ENCODE results near the gene ADCYAP1R1.

Gene ADCYAP1R1

GRCh38 chr7:31066516-31067130, 14.5 kb downstream of the ADCYAP1R1 start:
- TF ChIP-seq, protein P1, sequence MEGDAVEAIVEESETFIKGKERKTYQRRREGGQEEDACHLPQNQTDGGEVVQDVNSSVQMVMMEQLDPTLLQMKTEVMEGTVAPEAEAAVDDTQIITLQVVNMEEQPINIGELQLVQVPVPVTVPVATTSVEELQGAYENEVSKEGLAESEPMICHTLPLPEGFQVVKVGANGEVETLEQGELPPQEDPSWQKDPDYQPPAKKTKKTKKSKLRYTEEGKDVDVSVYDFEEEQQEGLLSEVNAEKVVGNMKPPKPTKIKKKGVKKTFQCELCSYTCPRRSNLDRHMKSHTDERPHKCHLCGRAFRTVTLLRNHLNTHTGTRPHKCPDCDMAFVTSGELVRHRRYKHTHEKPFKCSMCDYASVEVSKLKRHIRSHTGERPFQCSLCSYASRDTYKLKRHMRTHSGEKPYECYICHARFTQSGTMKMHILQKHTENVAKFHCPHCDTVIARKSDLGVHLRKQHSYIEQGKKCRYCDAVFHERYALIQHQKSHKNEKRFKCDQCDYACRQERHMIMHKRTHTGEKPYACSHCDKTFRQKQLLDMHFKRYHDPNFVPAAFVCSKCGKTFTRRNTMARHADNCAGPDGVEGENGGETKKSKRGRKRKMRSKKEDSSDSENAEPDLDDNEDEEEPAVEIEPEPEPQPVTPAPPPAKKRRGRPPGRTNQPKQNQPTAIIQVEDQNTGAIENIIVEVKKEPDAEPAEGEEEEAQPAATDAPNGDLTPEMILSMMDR (IDR thresholded peaks at IDR 0.05; ENCODE audit: low read length, missing control alignments) = no peak
- H3K4me3 ChIP-seq (replicated peaks; ENCODE audit: low read depth, low read length) = no peak overlapping the region
- no peak for DNase-seq (ENCODE audit: low read depth)

- TF ChIP-seq, protein P1 (IDR thresholded peaks at IDR 0.05; ENCODE audit: low read length, missing control alignments) = no peak
- no peak for DNase-seq (ENCODE audit: low read depth)
- H3K4me3 ChIP-seq (replicated peaks; ENCODE audit: low read depth, low read length) = no peak overlapping the region
Observed at GRCh38 chr7:31067491-31067890, 15.4 kb downstream of the ADCYAP1R1 start.

DNA sequence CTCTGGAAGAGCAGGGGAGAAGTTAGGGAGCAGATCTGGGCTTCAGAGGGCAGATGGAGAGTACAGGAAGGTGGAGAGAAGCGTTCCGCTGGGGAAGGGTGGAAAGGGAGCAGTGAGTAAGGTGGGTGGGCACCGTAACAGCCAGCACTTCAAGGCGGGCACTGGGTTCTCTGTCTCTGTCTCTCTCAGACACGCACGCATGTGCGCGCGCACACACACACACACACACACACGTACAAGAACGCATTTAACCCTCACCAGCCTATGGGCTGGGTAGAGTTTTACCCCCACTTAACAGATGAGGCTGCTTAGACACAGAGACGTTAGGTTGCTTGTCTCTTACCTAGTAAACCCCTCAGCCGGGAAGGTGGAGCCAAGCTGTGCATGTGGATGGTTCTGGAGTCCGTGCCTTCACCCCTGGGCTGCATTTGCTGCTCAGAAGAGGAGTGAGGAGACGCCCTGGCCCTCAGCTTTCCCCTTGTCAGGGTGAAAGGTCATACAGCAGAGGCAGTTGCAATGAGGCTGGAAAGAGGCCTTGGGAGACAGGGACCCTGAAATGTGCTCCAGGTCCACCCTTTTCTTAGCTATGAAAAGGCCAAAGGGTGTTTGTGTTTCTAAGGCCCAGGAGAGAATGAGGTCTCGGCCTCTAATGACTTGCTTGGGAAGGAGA, 16.0 kb downstream of the ADCYAP1R1 start:
- TF ChIP-seq, protein P1 (IDR thresholded peaks at IDR 0.05; ENCODE audit: low read length, missing control alignments) = no peak
- no peak for DNase-seq (ENCODE audit: low read depth)
- H3K4me3 ChIP-seq (replicated peaks; ENCODE audit: low read depth, low read length) = no peak overlapping the region

DNA sequence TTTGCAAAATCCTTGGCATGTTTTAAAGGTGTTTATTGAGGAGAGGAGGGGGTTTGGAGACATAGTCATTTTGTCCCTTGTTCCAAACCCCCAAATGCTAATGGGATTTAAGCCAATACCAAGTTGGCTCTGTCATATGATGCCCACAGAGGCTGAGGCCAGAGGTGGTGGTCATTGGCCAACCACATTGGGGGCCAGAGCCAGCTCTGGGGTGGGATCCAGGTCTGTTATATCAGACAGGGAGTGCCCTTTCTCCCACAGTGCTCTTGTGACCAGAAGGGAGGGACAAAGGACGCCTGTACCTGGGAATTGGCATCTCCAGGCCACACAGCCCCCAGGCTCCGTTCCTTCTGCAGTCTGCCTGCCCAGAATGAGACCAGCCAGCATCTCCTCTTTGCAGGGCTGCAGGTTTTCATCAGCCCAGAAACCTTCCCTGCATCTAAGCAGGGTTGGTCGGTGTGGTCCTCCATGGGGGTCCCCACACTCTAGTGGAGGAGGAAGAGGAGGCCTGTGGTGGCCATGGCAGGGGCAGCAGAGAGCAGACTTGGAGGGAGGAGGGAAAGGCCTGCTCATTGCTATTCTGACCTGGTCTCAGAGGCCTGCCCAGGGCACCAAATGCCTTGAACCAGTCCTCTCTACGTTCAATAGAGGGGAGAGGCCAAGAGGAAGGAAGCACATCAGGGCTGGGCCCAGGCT, 17.9 kb downstream of the ADCYAP1R1 start:
- TF ChIP-seq, protein P1 (IDR thresholded peaks at IDR 0.05; ENCODE audit: low read length, missing control alignments) = no peak
- no peak overlapping the region for H3K4me3 ChIP-seq (replicated peaks; ENCODE audit: low read depth, low read length)
- DNase-seq (ENCODE audit: low read depth) = no peak

DNA sequence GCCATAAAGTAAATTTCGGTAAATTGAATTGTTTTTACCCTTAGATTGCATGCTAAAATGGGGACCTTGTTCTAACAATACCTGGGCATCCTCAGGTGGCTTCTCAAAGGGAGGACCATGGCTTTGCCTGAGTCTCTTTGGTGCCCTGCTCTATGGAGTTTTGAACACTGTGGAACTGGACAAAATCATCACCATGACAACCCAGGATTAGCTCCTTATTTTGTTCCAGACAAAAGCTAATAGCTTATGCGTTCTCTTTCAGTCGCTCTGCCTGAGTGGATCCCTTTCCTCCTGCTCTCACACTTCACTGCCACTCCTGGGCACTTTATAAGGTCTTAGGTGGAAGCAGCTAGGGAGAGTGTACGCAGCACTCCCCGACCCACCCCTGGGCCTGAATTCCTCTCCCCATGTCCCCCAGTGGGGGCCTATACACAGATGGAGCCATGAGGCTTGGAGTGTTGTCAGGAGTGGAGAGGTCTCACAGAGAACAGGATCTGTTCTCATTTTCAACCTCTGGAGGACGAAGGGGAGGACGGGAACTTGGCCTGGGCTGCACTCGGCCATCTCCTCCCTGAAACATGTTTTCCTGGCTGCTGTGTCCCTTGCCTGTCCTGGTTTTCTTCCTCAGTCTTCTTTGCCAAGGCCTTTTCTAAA, 19.0 kb downstream of the ADCYAP1R1 start:
- no peak for DNase-seq (ENCODE audit: low read depth)
- TF ChIP-seq, protein P1 (IDR thresholded peaks at IDR 0.05; ENCODE audit: low read length, missing control alignments) = no peak
- H3K4me3 ChIP-seq (replicated peaks; ENCODE audit: low read depth, low read length) = no peak overlapping the region

DNA sequence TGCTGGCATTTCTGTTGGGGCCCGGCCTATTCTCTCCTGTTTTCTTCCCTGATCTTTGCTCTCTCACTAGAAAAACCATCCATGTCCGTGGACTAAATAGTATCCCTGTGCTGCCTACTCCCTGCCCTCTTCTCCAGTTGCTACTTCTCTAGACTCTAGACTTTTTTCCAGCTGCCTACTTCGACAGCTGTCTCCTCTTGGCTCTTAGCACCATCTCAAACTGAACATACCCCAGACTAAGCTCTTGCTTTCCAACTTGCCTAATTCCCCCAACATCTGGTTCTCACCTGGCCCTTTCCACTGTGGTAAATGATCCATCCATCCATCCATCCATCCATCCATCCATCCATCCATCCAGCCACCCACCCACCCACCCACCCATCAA, 19.5 kb downstream of the ADCYAP1R1 start:
- TF ChIP-seq, protein P1 (IDR thresholded peaks at IDR 0.05; ENCODE audit: low read length, missing control alignments) = no peak
- H3K4me3 ChIP-seq (replicated peaks; ENCODE audit: low read depth, low read length) = no peak overlapping the region
- no peak for DNase-seq (ENCODE audit: low read depth)
